GM21528 (cell line): ENCODE results near the gene IKZF1.

Experiments
- ATAC-seq: cut with Tn5 transposase; IDR thresholded peaks from one replicate; pipeline ENCODE4 v1.9.1; 2021; ENCODE audit warnings: mild to moderate bottlenecking, moderate library complexity; ENCODE audit not compliant: unreplicated experiment, low FRiP score

IKZF1 gene

DNA sequence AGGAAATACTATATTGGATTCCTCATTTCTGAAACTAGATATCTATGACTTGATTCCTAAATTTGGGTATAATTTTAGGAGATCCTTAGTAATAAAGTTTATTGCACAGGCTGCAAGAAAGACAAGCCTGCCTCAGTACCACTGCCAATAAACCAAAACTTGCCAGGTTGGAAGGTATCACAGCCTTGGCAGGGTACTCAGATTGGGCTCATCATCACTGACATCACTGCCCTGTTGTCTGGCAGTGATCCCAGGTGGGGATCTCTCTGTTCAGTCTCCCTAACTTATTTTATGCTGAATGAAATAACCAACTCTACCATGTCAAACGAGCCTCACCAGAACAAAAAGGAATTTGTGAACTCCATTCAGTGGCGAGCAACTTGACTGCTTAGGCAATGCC, 126.8 kb downstream of the IKZF1 start:
- ATAC-seq = no peak

DNA sequence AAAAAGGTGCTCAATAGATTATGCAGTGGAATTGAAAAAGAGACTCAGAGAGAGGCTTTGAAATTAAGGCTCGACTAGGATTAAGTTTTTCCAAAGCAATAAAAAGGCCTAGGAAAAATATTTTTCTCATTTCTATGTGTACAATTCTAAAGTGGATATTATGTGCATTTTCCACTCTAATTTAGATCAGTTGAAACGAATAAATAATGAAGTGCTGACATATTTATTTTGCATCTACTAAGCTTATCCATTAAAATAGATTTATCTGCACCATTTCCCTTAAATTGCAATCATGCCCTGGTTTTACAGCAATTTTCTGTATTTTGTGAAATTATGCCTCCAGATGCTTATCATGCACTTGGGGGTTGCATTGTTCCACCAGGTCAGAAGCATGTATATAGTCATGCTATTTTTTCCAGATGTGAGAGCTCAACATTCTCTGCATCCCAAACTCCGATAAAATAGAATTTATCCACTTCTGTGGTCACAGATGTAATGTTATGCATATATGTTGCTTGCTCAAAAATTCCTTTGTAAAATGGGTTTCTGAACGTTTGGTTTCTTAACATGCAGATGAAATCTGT, 127.3 kb downstream of the IKZF1 start:
- ATAC-seq = no peak

DNA sequence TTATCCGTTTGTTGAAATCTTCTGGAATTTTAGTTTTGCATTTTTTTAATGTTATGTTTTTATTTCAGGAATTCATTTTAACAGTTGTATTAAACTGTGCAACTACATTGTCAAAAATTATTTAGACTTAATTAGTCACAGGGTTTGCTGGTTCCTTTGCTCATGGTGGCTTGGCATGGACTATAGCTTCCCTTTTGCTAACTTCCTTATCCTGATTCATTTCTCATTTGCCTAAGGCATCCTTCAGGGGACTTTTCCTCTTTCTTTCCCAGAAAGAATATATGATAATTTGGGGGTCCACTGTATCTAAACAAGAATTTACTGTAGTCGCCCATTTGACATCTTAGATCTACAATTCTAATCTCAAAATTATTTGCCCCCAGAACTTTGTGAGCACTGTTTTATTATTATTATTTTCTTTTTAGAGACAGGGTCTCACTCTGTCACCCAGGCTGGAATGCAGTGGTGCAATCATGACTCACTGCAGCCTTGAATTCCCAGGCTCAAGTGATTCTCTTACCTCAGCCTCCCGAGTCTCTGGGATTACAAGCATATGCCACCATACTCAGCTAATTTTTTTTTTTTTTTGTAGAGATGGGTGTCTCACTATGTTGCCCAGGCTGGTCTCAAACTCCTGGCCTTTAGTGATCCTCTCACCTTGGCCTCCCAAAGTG, 131.8 kb downstream of the IKZF1 start:
- ATAC-seq = no peak

DNA sequence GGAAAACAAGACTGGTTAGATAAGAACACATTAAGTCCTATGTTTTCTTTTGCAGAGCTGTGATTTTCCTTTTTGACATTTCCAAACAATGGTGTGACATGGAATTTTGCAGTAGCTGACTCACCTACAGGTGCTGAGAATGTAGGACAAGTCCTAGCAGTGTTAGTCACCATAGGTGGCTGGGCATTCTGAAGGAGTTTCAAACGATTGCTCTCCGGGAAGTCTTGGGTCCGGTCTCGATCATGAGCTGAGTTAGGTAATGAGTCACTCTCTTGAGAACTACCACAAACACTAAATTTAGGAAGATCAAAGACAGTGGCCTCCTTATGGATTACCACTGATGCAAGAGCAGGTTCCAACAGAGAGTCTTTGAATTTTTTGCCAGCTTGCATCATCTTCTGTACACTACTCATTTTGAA, 142.0 kb downstream of the IKZF1 start:
- ATAC-seq = no peak

DNA sequence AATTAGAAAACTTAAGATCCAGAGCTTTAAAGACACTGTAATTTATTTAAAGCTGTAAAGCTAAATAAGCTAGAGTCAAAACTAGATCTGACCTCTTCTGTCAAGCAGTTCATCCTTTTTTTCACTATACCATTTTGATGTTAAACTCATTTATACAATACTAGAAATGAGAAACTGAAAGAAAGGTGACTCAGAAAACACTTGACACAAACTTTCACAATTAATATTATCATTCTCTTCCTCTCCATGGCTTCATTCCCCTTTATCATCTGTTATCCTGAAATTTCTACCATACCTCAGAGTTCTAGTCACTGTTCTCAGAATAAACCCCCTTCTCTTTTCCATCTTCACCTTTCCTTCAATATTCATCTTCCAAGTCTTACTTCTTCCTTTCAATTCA, 144.3 kb downstream of the IKZF1 start:
- peak; percentile 36 for ATAC-seq

DNA sequence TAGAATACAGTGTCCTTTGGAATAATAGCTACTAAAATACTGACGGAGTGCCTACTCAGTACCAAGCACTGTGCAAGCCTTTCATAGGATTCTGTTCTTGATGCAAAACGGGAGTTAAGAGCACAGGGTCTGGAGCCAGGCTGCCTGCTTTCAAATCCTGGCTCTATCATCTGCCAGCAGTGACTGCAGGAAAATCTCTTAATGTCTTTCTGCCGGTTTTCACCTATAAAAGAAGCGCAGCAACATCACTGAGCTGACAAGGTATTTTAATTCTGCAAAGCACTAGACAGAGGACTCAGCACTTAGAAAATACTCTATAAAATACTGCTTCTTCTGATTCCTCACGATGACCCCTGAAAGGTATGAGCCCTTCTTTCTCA, 145.0 kb downstream of the IKZF1 start:
- ATAC-seq = no peak

DNA sequence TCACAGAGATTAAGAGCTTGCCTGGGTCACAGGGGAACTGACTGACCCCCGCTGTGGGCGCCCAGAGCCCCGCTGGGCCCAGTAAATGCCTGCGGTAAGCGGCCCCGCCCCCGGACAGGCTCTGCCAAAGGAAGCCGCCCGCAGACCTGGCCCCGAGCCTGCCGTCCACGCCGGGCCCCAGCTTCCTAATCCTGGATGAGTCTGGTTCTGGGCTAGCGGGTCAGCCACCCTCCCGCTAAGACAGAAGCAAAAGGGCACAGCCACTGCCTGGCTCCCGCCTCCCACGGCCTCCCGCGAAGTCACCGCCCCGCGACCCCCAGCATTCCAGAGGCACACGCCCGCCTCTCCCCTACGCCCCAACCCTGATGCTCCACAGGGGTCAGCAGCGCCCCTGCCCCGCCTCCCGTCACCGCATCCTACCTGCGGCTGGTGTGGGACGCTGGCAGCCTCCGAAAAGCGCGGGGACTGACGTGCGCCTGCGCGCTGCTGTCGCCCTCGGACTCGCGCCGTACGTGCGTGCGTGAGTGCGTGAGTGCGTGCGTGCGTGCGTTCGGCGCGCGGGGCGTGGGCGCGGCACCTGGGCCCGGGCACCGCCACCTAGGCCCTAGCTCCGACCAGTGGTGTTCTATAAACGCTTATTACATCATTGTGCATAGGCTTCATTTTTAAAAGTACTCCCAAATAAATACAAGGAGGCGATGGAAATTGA, 145.5 kb downstream of the IKZF1 start, which contains the start of gene FIGNL1:
TSS of gene FIGNL1 (minus strand) at position 470 of the 709 bp plus-strand sequence. CDS start 3,063 bp downstream, outside the sequence.
- ATAC-seq = peak; percentile 93

DNA sequence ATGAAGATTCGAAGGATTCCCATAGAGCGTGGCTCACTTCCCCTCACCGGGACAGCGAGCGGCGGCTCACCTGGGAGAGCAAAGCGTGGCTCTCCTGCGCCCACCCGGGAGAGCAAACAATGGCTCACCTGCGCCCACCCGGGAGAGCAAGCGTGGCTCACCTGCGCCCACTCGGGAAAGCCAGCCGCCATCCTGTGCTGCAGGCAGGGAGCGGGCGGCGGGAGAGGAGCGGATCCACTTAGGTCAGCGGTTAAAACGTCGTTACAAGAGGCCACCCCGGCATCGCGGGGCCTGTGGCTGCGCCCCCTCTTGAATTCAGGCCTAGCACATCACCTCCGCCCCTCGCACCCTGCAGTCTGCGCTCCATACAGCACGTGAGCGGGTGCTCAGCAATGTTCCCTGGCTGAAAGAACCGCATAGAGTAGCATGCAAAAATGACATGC, 146.1 kb downstream of the IKZF1 start:
- ATAC-seq = peak; percentile 16
